MM.1S (cell line): ENCODE data around the gene DEUP1.

Experiments
- CTCF ChIP-seq: fragments of 300-600 bp; sonication (generic); IDR thresholded peaks from 2 replicates; pipeline ENCODE4 v1.5.1; 2016; ENCODE audit warnings: antibody characterized with exemption, low read length, mixed read lengths
- EZH2 ChIP-seq: fragments of 300-600 bp; sonication (generic); optimal IDR thresholded peaks from 2 replicates; pipeline ENCODE3; 2017; ENCODE audit warnings: low read depth, mild to moderate bottlenecking, antibody characterized with exemption, low read length, mixed read lengths
- EZH2phosphoT487 ChIP-seq: fragments of 300-600 bp; sonication (generic); IDR thresholded peaks from 2 replicates; pipeline ENCODE4 v1.6.1; 2018; ENCODE audit warnings: antibody characterized with exemption, low read length

- no peak for TF ChIP-seq EZH2
- TF ChIP-seq CTCF: no peak
- no peak for TF ChIP-seq EZH2phosphoT487
Measured at GRCh38 chr11:93344855-93345333, 14.4 kb downstream of the DEUP1 start.
